ENCODE results near the gene RAB1A. TPM values are rescaled to one million over a fixed set of nuclear protein-coding genes. Genes with fewer than 3 reads are reported as not detected.
"Not testable (repeated sequence)": the region's sequence is repeated elsewhere in the genome, so short reads cannot be mapped to it uniquely, and the experiment has no call there.

RAB1A gene
- total RNA-seq, result 100 to 1,000 TPM; 103 to 148 (median 117) TPM
- polyA plus RNA-seq, result 100 to 1,000 TPM in 1 of 2 donors, 10 to 100 TPM in 1; 77.8 to 165 TPM
- long read RNA-seq, donor 1, transcript RAB1A-203 (6 exons, 2,447 nt), result major isoform, 124 of 134 reads
- long read RNA-seq, donor 1, partial matches to known transcripts, result 0 of 134 reads
- long read RNA-seq, donor 1, other reads (novel, unspliced or antisense), result 8 of 134 reads
- long read RNA-seq, donor 2, transcript RAB1A-203 (6 exons, 2,447 nt), result major isoform, 127 of 152 reads
- long read RNA-seq, donor 2, partial matches to known transcripts, result 3 of 152 reads
- long read RNA-seq, donor 2, other reads (novel, unspliced or antisense), result 19 of 152 reads
- long read RNA-seq, donor 3, transcript RAB1A-203 (6 exons, 2,447 nt), result major isoform, 334 of 357 reads
- long read RNA-seq, donor 3, partial matches to known transcripts, result 6 of 357 reads
- long read RNA-seq, donor 3, other reads (novel, unspliced or antisense), result 14 of 357 reads

GRCh38 chr2:65129826-65130663 is at the start of gene RAB1A:
TSS of gene RAB1A (minus strand) at chr2:65130106. CDS start at chr2:65129915, 191 bp downstream.
- H3K4me1 ChIP-seq, result peaks cover 7 to 58% (median 41%) of the 10 kb centered on the region in 9 donors
- TF ChIP-seq CTCF (IDR thresholded peaks at IDR 0.05), result peak in 8 of 9 donors; percentile 37 to 71 (median 57)
- ATAC-seq, result peak; percentile 94 to 99 (median 98)
- 1% methylated on average over 67 to 76 of the region's 76 CpGs for WGBS, 2 donors
- intact Hi-C loops (cut with DNase I), result loop anchor here in 8 of 10 donors (2.0 to 10.0 kb wide), 9 partner anchors 37 to 73 kb away; partner anchors contain the start of gene CEP68 (in 4 of the 8)
- DNase-seq, result peak; percentile 100
- no peaks in the 10 kb centered on the region for H3K9me3 ChIP-seq
- H3K27me3 ChIP-seq, result no peaks in the 10 kb centered on the region
- H3K36me3 ChIP-seq, result no peaks in the 10 kb centered on the region
- peak within 1 kb of the TSS; percentile 86 to 99 (median 94) for H3K27ac ChIP-seq
- peak within 1 kb of the TSS; percentile 54 to 96 (median 78) for H3K4me3 ChIP-seq

GRCh38 chr2:65177751-65178442 is 48.0 kb upstream of the RAB1A start:
- H3K4me3 ChIP-seq, result no peak overlapping the region
- no peak for DNase-seq
- H3K36me3 ChIP-seq, result no peaks in the 10 kb centered on the region
- no peak for ATAC-seq
- WGBS, 2 donors, result 74 to 79% methylated on average over 8 of the region's 8 CpGs
- intact Hi-C loops (cut with DNase I), result loop anchor here in 2 of 10 donors (10.0 kb wide), 3 partner anchors 113 to 263 kb away; no protein-coding TSS in a partner anchor
- H3K27me3 ChIP-seq, result no peaks in the 10 kb centered on the region
- no peaks in the 10 kb centered on the region for H3K4me1 ChIP-seq
- no peaks in the 10 kb centered on the region for H3K9me3 ChIP-seq
- TF ChIP-seq CTCF (IDR thresholded peaks at IDR 0.05), result no peak
- H3K27ac ChIP-seq, result no peak overlapping the region

- DNase-seq, result no peak
- 90% methylated on average over 23 of the region's 23 CpGs for WGBS, 2 donors
- Histone ChIP-seq H3K27ac (no peak overlapping the region), H3K4me3 (no peak overlapping the region), H3K9me3 (no peaks in the 10 kb centered on the region), H3K4me1 (no peaks in the 10 kb centered on the region), H3K36me3 (no peaks in the 10 kb centered on the region), H3K27me3 (no peaks in the 10 kb centered on the region)
- no peak for TF ChIP-seq CTCF (IDR thresholded peaks at IDR 0.05)
- no peak for ATAC-seq
- intact Hi-C loops (cut with DNase I), result loop anchor here in 2 of 10 donors (10.0 kb wide), 3 partner anchors 111 to 261 kb away; no protein-coding TSS in a partner anchor
These were observed 46.1 kb upstream of the RAB1A start for GRCh38 chr2:65175894-65176530.

- H3K36me3 ChIP-seq, H3K4me3 ChIP-seq, DNase-seq, H3K4me1 ChIP-seq, H3K27me3 ChIP-seq, ATAC-seq, H3K27ac ChIP-seq, H3K9me3 ChIP-seq: not testable (repeated sequence)
- intact Hi-C loops (cut with DNase I), result loop anchor here in 3 of 10 donors (5.0 to 10.0 kb wide), 4 partner anchors 109 to 259 kb away; no protein-coding TSS in a partner anchor
- WGBS, 2 donors, result 99% methylated on average over 3 of the region's 3 CpGs
These were observed 44.1 kb upstream of the RAB1A start for GRCh38 chr2:65174031-65174430.

Data from heart right ventricle (tissue), 16 donors.